GM19240 (cell line): ENCODE results near the gene RELL2.

Experiments
- DNase-seq: peaks from one replicate; pipeline ENCODE4 v3.0.0; 2011; ENCODE audit warnings: low spot score; ENCODE audit not compliant: insufficient read length

RELL2 gene

DNA sequence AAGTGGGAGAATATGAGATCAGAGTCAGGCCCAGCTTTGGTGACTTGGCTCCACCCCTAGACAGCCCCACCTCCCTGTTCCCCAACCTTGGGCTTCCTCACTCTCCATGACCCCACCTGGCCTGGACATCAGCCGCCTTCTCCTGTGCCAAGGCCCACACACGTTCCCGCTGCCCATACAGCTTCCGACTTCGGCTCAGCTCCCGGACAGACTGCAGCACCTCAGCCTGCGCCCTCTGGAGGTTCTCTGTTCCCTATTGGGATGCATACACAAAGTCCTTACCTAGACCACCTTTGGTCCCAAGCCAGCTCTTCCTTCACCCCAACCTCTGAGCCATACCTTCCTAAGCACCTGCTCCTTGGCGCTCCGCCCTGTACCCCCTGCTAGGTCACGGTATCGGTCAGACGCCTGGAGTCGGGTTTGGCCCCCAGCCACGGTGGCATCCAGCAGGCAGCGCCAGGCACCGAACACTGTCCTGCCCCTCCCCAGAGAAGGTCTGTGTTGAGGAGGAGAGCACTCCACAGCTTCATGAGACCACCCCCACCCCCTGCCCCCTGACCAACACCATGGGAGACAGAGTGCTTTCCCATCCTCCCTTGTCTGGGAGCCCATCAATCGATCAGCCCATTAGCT lies 12.4 kb downstream of the RELL2 start:
- no peak for DNase-seq

DNA sequence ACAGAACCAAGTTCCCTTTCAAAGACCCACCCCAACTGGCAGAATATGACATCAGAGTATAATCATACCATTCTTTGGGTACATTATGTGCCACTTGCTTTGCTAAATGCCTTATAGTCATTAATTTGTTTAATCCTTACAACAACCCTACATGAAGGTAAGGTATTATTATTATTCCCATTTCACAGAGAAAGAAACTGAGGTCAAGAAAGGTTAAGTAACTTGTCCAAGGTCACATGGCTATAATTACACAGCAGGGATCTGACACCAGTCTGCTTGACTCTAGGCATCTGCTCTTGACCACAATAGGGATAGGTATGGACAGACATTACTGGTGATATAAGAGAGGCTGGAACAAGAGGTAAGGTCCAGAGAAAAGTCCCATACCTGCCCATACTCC lies 13.2 kb downstream of the RELL2 start:
- no peak for DNase-seq

DNA sequence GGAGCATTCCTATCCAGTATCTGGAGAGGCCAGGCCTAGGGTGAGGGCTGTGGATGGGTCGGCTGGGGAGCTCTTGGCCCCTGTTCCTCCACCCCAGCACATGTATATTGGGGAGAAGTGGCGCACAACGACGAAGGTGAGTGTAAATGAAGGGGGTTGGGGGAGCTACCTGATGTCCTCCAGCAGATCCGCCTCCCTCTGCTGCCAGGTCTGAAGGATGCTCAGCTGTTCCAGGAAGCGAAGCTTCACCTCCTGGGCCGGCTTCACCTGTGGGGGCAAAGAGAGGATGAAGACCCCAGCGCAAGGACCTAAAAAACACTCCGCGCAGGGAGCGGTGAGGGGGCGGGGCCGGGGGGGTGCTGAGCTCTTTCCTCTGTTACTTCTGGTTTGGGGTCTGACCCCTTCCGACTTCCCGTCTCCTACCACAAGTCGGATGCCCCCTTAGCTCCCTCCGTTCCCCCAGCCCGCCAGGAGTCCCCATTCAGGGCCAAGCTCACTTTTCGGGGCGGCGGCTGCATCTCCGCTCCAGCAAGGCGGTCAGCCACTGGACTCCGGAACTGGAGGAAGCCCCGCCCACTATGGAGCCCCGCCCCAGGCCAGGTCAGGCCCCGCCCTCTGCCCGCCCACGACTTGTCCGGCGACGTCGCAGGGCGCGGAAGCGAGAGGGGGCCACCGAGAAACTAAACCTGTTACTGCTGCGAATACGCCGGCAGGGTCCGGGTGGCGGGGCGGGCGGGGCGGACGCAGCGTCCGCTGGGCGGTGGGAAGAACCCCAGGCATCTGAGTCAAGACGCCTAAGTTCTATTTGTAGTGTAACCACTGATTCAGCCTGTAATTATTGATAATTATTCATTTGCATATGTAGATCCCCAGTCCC lies 14.3 kb downstream of the RELL2 start, which contains the start of gene FCHSD1:
TSS of gene FCHSD1 (minus strand) at position 568 of the 877 bp plus-strand sequence. CDS start at position 518, 50 bp downstream.
- DNase-seq, result peak; percentile 97

DNA sequence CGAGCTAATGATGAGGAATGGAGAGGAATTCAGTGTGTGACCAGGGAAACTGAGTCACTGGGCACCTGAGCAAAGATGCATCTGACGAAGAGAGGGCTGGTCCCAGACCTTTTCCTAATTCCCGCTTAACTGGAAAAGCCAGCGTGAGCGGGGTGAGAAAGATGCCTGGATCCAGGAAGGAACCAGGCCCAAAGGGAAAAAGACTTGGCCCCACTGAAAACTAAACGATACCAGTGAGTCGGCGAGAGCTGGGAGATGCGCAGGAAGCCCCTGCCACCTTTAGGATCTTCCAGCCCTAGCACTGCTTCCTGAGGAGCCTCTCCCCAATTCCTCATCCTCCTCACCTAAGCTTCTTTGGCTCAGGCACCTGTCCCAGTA lies 14.9 kb downstream of the RELL2 start:
- DNase-seq, result no peak

DNA sequence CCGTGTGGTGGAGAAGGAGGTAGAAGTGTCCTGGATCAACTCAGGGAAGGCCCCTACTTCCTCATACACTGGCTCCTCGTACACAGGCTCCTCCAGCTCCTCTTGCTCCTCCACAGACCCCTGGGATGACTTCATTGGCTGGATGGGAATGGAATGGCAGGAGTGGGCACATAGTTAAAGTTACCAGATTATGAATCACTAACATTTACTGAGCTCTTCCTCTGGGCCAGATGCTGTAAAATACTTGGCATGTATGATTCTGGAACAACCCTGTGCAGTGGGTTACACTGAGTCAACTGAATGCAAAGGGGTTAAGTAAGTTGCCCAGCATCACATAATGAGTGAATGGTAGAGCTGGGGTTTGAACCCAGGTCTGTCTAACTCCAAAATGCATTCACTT lies 17.5 kb downstream of the RELL2 start:
- no peak for DNase-seq

DNA sequence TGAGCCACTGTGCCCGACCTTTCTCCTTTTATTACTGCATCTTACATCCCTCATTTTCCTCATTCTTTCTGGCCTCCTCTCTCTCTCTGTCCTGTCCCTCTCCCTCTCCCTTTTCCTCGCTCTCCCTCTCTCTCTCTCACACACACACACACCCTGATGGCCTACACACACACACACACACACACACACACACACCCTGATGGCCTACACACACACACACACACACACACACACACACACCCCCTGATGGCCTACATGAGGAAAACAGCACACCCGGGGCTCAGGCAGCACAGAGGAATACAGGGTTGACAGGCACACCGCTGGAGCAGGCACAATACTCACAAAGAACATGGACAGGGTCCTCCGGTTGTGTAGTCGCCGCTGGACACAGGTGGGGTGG lies 18.2 kb downstream of the RELL2 start:
- DNase-seq, result no peak

DNA sequence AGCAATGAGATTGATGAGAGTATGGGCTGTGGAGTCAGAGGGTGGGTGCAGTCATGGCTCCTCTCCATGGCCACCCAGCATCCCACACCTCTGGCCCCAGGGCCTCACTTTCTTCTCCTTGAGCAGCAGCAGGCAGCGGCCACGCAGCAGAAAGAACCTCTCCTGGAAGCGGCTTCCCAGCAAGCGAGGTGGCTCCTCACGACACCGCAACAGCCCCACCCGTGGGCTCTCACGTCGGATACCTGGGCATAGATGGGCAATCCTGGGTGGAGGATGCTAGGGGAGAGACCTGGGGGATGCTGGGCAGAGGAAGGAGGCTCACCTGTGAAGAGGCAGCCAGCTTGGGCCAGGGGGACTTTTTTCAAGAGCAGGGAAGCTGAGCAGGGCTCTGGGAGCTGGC lies 19.6 kb downstream of the RELL2 start:
- no peak for DNase-seq

DNA sequence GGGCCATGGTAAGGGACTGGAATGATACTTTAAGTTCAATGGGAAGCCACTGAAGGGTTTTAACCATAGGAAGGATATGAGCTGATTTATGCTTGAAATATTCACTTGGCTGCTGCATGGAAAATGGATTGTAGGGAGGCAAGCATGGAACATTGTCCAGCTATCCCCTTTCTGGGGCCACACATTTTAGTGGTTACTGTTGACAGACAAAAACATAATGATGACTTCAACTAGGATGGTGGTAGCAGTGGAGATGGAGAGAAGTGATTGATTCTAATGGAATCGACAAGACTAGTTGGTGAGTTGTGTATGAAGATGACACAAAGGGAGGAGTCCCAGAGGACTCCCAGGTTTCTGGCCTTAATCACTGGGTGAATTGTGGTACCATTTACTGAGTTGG lies 20.6 kb downstream of the RELL2 start:
- DNase-seq, result no peak

DNA sequence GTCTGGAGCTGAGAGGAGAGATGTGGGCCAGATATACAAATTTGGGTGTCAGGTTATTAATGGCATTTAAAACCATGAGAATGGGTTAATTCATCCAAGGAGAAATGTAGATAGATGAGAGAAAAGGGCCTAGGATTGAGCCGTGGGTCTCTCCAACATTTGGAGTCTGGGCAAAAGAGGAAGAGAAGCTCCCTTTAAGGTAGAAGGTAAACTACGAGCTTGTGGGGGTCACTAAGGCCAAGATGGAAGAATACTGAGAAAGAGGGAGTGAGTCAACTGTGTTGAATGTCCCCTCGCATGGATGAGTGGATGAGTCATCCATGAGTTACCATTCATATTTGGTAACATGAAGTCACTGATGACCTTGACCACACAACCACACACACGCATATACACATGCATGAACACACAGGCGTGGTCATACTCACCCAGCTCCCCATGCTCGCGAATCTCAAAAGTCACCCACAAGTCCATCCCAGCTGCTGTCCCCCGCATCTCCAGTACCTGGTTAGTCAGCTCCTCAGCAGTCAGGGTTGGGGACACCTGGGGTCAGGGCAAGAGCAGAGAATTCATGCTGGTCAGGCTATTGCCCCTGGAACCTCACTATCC lies 21.2 kb downstream of the RELL2 start:
- DNase-seq, result no peak

DNA sequence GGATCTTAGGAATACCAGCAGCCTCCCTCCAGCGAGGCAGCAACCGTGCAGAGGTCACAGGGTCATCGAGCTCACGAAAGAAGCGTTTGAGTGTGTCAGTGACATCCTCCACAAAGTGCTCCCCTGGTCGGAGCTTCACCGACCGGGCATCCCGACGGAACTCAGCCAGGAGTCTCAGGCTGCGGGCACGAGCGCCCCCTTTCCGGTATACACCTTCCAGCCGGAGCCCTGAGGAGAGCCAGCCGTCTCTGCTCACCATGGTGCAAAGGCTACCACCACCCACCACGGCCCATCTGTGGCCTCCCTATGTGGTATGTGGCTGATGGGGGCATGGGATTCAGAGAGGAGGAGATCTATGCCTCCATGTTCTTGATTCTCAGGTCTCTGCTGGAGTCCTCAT lies 25.2 kb downstream of the RELL2 start:
- no peak for DNase-seq

DNA sequence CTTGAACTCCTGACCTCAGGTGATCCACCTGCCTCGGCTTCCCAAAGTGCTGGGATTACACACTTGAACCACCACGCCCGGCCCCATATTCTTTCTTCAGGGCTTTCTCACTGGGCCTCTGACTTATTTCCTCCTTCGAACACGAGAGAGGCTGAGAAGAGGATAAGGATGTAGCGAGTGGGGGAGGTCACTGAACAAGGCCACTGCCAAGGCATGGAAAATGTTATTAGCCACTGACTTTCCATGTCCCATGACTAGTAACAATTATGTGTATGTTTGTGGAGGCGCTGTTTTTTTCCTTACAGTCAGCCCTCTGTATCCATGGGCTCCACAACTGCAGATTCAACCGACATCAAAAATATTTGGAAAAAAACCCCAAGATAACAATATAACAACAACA lies 26.7 kb downstream of the RELL2 start:
- DNase-seq, result no peak

DNA sequence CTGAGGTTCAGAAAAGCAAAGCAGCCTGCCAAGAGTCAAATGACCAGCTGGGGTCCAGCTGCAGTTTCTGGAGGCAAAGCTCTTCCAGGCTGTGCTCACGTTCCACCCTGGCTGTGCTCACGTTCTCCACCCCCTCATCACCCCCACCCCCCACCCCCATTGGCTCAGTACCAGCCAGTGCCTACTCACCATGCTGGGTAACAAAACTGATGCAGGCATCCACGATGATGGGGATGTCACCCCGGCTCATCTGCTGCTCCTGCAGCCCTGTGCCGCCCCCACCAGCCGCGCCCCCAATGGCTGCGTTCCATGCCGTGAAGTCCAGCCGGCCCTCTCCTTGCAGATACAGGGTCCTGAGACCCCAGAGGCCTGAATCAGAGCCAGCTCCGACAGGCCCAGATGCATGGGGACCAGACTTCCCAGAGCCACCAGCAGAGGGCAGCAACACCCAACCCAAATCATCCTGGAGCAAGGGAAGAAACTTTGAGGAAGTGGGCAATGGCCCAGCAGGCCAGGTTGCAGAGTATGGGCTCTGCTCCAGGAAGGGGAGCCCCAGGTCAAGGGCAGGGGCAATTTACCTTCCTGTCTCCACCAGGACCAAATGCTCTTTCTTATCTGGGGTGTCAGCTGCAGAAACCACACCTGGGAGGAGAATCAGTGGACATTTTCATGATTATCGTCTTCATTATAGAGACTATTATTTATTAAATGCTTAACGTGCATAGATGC lies 28.1 kb downstream of the RELL2 start:
- peak; percentile 84 for DNase-seq

DNA sequence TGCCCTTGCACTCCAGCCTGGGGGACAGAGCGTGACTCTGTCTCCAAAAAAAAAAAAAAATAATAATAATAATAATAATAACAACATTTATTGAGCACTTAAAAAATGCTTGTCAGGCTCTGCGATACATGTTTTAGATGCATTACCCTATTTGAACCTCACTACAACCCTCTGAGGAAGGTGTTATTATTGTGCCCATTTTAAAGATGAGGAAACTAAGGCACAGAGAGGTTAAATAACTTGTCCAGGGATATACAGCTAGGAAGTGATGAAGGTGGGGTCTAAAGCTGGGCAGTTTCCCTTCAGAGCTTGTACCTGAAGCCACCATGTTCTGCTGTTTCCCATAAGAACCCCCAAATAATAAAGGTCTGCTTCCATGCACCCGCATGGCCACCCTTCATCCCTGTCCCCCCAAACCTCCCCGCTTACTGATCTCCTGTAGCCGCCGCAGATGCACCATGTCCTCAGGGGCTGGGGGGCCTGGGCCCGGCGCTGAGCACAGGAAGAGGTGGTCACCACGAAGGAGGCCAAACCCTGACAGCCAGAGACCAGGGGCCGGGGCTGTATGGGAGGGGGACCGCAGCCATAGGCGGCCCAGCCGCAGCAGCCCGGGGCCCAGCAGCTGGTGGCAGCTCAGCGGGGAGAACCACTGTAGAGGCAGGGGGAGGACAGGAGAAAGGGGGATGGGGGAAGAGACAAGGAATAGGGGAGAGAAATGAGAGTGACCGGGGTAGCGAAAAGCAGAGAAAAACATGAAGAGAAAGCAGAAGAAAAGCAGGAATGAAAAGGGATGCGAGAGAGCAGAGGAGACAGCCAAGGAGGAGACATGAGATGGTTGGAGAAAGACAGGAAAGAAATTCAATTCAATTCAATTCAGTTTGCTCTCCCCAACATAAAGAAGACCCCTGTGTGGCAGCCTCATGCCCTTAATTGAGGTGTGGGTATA lies 29.5 kb downstream of the RELL2 start:
- DNase-seq, result no peak

DNA sequence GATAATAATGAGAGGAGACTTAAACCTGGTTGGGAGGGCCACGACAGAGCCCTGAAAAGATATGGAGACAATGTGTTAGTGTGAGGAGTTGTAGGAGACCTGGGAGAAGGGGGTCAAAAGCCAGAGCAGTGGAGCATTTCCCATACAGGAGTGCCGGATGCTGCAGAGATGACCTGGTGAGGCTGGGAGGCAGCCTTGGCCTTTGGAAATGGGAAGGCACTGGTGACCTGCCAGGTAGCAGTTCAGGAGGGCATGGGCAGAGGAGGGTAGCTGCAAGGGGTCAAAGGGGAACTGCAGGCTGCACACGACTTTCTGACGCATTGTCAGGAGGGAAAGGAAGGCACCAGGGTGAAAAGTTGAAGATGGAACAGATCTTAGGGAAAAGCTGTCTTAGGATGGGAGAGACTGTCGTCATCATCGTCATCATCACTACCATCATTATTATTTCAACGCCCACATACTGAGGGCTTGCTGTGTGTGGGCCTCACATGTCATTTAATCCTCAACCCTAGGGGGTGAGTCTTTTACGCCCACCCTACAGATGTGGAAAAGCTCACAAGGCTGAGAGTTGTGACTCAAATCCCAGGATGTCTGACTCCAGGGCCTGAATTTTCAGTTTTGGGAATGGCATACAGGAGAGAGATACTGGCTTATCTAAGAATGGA lies 31.9 kb downstream of the RELL2 start:
- no peak for DNase-seq

DNA sequence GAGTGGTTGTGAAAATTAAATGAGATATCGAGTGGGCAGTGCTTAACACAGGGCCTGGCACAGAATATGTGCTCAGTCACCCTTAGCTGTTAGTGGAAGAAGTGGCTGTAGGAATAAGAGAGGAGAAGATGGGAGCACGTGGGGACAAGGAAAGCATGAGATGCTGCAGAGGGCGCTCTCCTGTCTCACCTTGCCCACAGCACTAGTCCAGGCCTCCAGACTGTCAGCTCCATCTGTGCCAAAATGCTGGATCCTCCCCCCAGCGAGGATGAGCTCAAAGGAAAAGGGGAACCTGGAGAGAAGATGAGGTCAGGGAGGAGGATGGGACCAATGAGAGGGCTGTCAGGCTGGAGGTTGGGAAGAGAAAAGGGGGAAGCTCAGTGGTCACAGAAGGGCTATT lies 32.7 kb downstream of the RELL2 start:
- DNase-seq, result no peak

DNA sequence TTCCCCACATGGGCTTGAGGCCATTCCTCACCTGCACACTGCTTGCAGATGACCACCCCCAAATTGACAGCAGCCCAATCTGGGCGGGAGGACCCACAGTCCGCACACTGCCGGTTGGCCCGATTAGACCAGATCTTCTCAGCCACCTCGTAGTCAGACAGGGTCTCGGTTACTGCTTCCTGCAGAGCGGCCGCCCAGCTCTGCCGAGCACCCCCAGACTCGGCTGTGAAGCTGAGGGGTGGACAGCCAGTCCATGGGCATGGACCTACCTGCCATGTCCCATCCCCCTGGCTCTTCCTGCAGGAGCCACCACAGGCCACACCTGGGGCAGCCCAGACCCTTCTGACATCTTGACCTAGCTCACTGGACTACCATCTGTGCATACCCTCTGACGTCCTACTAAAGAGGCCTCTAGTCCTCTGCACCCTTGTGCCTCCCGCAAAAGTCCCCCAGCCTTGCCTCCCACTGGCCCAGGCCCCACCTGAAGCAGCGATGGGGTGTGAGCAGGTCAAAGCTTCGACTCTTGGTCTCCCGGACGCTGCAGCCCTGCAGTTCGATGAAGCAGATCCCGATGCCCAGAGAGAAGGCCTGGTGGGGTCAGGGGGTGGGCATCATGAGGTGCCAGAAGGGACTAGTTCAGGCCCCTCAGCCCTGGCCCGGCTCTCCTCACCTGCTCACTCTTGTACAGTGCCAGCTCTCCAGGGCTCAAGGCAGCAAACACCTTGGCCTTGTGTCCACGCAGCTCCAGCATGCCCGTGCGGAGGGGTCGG lies 35.5 kb downstream of the RELL2 start:
- no peak for DNase-seq

DNA sequence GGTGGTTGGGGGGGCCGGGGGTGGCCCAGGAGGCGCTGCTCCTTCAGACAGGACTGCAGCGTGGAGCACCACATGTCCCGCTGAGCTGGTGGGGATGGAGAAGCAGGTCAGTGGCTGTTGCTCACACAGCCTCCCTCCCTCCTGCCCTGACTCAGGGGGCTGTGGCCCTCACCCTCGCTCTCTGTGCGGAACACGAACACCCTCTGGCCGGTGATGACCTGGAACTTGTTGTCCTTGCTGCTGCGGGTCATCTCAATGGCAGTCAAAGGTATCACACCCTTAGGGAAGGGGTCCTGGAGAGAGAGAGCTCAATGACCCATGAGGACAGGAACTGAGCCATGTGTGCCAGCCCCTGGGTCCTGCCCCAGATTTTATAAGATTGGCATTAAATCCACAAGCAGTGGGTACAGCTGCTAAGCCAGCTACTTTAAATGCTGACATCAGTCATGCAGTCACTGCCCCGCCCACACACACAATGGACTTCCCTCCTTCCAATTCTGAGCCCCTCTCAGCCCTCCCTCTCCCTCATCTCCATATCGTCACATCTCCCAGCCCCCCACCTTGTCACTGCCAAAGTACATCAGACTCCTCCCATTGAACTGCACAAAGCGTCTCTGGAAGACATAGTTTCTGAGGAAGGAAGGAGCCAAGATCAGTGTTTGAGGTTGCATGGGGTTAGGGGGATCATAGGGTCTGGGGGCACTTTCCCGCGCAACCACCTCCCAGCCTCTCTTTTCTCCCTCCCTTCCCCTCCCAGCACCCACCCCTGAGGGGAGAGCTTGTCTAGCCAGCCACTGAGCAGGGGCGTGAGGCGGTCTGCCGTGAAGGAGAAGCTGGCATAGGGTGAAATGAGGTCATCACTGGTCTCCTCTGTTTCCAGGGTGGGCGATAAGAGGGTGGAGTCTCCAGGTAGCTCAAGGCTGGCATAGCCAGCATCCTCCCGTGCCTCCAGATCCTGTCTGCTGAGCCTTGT lies 36.3 kb downstream of the RELL2 start:
- no peak for DNase-seq

DNA sequence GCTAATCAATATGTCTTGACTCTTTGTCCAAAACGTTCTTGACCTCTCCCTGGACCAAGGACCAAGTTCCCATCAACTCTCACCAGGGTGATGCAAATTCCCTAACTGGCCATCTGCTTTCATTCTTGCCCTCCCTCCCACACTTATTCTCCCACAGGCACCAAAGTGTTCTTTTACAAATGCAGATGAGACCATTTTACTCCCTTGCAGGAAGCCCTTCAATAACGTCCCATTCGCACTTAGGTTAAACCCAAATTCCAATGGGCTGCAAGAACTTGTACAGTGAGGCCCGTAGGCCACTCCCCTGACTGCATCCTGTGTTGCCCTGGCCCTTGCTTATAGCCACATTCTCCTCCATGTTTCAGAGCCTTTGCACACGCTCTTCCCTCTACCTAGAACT lies 38.0 kb downstream of the RELL2 start:
- no peak for DNase-seq
